ENCODE results near the gene ARHGEF6.

Gene ARHGEF6

DNA sequence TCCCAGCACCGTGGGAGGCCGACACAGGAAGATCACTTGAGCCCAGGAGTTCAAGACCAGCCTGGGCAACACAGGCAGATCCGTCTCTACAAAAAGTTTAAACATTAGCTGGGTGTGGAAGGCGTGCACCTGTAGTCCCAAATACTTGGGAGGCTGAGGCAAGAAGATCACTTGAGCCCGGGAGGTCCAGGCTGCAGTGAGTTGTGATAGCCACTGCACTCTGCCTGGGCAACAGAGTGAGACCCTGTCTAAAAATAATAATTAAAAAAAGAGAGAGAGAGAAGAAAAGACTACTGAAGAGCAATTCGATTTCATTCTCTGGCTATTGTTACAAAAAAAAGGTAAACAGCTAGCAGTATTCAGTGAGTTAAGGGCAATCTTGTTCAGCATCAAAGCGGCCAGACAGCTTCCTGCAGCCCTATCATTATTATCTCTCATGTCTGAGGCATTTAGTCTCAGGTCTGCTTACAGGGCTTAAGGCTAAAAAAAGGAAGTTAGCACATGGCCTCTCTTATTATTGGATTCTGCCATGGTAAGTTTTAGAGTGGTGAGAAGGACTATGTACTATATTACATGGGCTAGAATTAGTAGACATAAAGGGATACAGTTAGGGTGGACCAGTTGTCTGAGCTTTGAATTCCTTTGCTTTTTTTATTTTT, 37.9 kb downstream of the ARHGEF6 start:
- DNase-seq = no peak

DNA sequence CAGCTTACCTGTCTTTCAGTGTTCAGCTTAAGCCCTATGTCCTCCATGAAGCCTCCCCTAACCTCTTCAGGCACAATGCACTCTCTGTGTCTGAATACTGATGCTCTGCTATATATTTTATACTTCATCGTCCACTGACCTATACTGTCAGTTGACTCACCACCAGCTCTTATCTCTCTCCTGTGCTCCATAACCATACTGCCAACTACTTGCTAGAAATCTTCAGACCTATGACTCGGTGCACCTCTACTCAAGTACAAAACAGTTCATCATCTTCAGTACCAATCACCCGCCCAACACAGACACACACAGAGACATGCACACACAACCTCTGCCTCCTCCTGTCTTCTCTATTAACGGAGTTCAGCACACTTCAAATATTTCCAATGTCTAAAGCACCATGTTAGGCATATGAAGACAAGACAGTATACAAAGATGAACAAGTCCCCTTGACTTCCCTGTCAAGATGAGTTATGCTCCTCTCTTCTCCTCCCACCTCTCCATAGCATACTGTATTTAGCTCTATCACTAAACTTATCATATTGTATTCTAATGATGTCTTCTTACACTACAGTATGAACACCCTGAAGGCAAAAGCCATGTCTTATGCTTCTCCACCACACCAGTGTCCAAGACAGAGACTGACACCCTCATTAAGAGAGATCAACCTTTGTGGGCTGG, 42.5 kb downstream of the ARHGEF6 start:
- DNase-seq = no peak

DNA sequence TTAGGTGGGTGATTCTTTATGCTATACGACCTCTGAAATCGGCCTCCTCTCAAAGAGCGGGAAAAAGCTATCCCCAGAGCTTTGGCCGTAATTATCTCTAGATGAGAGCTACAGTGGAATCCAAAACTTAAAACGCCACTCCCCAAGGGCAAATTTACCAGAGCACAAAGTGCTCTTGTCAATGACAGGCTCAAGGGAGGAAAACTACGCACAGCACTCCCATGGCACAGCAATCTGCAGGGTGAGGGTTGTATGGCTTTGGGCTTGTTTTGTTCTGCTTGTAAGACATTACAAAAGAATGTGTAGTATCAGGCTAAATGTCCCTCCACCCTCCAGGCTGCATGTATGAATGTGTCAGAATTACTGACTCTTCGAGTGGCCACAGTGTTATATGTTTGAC, 44.0 kb downstream of the ARHGEF6 start:
- DNase-seq = no peak

DNA sequence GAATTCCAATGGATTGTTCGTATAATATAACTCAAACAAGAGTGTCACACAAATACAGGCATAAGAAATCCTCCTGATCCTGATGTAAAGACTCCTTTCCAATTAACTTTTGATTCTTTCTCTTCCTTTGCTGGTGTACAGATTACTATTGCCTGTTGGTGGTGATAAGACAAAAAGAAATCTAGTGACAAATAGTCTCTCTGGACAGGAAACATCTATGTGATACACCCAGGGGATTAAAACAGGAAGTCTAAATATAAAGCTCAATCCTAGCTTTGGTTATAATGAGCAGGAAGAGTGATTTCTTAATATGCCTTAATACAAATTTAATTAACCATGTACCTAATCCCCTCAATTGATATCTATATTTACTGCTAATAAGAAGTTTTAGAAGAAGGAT, 45.1 kb downstream of the ARHGEF6 start:
- DNase-seq = no peak

DNA sequence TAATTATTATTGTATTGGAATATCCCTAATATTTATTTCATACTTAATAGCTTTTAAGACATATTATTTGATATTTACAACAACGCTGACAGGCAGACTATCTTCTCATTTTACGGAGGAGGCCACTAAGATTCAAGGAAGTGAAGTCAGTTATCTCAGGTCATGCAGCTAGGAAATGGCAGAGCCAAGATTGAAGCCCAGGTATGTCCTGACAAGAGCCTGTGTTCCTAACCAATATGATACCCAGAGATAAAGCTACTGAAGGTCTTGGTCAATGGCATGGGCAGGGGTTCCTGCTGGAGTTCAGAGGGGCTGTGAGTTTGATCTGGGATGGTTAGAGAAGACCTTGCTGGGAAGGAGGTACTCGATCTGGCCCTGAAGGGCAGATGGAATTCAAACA, 47.1 kb downstream of the ARHGEF6 start:
- DNase-seq = no peak

DNA sequence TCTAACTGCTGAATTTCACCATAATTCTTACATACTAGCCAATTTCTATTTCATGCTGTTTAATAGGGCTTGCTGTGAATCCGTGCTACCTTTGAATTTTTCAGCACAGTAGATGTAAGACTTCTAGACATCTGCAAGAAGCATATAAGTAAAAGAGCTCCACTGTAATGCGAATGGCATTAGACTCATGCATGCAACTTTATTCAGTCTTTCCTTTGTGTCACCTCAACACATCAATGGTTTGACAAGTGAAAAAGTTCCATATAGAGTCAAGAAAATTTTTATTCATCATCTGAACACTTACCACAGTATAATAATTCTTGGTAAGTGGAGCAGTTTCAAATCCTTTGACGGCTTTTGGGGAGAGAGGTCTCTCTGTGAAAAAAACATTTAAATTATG, 48.9 kb downstream of the ARHGEF6 start:
- DNase-seq = no peak

DNA sequence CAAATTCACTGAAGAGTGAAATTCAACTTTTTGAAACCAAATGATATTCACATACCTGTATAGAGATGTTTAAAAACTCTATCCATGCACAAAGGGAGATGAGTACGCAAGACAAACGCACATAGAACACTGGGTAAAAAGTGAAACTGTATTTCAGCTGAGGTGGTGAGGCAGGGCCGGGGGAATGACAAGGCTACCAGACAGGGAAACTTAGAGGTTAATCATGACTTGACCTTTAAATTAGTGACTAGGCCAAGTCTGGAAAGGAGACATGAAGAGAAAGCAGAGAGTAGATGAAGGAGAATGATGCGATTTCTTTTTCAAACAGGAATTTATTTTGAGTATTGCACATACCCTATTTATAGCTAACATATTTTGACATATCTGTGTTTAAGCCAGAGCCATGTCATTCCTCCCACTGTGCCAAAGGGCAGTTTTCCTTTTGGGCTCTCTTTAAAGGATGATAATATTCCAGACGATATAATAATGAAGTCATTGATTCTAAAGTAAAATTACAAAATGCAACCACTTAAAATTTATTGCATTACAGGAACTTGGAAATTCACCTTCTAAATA, 49.4 kb downstream of the ARHGEF6 start:
- no peak for DNase-seq

DNA sequence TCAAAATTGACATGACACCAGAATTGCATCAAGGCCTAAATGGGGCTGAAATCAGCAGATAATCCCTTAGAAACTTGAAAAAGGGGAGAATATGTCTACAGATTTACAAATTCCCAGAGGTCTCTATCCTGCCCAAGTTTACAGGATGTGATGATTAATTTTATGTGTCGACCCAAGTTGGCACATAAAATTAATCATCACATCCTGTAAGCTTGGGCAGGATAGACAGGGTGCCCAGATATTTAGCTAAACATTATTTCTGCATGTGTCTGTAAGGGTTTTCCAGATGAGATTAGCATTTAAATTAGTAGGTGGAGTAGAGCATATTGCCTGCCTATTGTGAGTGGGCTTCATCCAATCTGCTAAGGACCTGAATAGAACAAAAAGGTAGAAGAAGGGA, 52.3 kb downstream of the ARHGEF6 start:
- DNase-seq = no peak

DNA sequence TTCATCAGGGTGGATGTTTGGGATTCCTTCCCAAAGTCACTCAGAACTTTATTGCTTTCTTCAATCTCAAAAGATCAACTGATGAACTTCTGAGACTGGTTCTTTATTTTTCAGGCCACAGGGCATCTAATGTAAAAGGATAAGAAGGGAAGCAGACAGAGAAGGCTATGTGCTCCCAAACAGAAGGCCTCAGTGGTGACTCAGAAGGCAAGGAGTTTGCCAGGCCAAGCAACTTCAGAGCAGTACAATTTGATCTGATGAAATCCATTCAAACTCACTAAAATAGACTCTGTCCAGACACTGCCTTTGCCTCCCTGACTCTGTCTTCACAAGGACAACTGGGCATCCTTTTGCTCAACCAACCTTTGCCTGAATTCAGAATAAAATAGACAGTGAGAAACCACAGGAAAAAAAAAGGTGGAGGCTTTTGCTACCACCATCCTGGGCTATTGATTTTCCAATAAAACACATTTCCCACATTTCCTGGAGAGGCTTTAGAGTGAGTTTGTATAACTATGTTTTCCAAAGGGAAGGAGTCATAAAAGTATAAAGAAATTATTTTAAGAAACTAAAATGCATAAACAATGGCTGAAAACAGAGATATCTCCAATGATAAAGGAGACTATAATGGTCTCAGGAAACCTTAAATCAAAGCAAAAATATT, 55.2 kb downstream of the ARHGEF6 start:
- DNase-seq = no peak

DNA sequence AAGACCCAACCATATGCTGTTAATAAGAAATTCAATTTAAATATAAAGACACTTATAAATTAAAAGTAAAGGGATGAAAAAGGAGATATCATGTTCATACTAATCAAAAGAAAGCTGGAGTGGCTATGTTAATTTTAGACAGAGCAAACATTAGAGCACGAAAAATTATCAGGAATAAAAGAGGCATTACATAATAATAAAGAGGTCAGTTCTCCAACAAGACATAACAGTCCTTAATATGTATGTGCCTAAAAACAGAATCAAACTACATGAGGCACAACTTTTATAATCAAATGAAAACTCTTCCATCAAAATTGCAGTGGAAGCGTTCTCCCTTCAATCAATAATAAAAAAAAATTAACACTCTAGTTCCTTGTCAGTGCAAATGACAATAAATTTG, 62.6 kb downstream of the ARHGEF6 start:
- no peak for DNase-seq

DNA sequence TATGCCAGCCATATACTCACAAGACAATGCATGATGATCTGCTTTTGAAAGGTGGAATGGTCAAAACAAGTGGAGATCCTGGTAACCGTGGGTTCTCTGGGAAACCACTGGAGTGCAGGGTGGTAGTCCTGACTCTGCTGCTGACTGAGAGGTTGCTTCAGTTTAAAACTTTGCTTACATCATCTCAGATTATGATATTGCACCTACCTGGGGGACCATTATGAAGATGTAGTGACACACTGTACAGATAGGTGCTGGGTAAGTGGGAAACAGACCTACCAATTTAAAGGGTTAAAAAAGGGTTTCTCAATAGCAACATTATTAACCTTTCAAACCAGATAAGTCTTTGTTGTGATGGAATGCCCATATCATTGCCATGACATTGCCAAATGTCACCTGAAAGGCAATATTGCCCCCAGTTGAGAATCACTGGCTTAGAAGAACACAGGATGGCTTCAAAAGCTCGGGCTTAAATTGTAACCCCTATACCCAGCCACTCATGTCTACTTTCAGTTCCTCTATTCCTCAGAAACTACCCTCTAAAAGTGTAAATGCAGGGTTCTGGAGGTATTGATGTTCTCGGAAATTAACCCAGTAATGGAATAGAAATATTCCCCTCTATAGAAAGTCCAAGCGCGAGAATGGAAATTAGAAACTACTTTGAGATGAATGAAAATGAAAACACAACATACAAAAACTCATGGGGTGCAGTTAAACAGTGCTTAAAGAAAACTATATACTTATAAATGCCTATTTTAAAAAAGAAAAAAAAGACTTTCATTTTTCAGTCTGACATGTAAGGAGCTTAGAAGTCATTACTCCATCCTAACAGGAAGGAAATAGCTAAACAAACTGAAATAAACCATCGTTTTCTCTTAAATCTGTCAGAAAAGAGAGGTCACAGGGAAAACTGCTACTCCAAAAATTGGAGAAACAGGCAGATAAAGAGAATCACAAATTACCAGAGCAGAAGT, 65.8 kb downstream of the ARHGEF6 start:
- no peak for DNase-seq

DNA sequence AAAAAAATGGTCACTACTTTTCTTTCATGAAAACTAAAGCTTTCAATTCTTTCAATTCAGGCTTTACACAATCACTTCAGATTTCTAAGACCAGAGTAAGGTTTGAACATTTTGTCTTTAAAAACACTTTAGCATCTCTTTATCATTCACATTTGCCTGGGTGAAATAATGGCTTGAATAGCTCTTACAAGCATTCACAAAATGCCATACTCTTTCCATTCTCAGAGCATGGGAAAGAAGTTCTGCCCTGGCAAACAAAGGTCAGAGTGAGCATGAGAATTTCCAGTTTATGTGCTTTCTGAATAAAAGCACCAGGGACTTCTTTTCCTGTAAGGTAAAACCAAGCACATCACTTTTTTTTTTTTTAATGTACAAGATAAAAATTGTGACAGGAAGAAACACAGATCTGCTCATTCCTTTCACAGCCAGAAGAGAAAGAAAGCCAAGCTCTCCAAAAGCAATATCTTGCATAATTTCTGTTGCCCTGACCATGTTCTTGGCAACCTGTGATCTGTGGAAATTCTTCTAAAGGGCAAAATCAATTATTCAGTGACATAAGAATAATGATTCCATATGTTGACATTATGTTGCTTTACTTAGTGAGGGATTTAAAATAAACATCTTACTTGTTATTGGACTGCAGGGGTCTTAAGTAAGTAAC, 68.0 kb downstream of the ARHGEF6 start:
- no peak for DNase-seq

DNA sequence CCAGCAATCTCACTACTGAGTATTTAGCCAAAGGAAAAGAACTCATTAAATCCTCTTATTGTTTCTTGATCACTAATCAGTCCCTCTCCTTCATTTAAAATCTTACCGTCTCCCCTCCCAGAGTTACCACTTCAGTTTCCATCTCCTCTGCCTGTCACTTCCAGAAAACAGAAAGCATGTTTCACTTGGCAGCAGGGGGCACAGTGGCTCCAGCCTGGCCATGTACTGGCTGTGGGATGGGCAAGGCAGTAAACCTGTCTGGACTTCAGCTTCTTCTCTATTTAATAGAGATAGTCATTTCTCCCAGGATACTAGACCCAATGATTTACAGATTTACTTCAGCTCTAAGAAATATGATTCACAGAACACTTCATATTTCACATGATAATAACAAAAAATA, 69.6 kb downstream of the ARHGEF6 start:
- DNase-seq = no peak

DNA sequence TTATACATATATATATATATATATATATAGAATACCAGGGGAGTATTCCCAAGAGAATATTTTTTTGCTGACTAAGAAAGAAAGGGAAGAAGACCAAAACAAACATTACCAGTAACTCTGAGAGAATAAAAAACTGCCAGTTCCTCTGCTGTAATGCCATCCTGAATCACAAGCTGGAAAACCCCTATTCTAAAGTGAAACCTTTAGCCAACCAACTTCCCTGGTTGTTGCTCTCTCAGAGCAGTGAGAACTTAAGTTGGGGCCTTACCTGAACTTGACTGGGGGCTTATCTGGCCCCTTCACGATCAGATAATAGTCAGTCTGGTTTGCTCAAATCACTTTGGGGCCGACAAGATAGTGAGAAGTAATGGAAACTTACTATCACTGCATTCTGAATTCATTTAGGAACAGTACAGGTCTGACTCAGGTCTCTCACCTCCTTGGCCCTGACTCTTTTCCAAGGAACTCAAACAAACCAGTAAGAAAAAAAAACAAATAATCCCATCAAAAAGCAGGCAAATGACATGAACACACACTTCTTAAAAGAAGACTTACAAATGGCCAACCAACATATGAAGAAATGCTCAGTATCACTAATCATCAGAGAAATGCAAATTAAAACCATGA, 70.3 kb downstream of the ARHGEF6 start:
- peak; percentile 62 for DNase-seq

DNA sequence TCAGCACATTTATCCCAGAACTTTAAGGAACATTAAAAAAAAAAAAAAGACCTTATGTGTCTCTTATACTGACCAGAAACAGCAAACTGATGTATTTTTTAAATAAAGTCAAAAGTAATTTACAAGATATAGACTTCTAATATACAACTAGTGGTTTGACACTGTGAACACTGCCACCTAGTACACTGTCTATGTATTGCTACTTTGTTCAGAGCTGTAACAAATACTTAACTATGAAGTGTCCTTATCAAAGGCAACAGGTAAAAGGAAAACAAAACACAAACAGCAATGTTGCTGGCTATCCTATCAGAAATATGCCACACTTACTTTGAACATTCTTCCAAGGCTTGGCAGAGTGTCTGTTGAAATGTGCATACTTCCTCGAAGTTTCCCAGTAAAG, 72.4 kb downstream of the ARHGEF6 start:
- no peak for DNase-seq

DNA sequence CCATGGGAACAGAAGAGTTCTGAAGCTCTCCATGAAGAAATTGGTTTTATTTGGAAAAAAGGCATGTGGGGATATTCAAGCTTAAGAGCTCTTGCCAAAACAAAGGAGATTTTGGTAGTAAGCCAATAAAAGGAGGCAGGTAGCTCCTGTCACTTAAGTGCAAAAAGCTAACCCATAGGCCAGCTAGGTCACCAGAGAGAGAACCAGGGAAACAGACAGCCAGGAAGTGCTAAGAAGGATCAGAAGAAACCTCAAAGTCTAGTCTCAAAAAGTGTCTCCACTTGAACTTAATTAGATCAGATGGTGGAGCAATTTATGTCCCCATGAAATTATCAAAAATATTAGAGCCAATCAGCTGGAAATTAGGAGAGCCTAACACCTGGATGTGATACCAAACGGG, 83.6 kb downstream of the ARHGEF6 start:
- no peak for DNase-seq

DNA sequence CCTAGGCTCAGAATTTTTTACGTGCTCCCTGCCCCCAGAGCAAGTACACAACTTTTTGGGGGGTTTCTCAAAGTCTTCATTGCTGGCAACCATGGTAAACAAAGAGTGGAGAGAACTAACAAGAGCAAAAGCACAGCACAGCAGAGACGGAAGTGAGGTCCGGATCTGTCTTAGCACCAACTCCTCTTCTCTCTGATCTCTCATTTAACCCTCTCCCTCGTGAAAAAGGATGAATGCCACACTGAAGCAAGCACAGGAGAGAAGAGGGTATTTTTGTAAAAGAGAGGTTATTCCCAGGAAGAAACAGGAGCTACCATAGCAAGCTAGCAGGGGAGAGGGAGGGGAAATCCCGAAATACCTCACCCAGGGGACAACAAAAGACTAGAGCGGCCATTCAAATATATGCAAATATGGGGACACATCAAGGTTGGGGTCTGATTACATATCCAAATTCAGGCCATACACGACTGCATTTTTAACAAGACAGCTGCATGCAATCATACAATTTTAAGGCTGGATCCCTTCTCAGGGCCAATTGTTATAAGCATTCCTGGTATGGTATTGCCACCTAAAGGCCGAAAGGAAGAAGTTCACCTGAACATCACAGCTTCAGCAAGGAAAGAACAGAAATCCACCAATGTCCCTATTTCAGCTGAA, 86.2 kb downstream of the ARHGEF6 start:
- peak; percentile 71 for DNase-seq

DNA sequence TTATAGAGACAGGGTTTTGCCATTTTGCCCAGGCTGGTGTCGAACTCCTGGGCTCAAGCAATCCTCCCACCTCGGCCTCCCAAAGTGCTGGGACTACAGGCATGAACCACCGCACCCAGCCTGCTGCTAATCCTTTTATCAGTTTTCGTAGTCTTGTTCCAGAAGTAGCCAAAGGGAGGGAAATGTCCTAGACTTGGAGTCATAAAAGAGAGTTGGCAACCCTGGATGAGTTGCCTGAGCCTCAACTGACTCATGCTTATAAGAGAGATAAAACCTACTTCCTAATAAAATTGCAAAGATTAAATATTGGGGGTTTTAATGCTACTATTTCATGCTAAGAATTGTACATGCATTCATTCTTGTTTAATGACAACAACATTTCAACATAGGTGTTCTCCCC, 88.5 kb downstream of the ARHGEF6 start:
- no peak for DNase-seq

DNA sequence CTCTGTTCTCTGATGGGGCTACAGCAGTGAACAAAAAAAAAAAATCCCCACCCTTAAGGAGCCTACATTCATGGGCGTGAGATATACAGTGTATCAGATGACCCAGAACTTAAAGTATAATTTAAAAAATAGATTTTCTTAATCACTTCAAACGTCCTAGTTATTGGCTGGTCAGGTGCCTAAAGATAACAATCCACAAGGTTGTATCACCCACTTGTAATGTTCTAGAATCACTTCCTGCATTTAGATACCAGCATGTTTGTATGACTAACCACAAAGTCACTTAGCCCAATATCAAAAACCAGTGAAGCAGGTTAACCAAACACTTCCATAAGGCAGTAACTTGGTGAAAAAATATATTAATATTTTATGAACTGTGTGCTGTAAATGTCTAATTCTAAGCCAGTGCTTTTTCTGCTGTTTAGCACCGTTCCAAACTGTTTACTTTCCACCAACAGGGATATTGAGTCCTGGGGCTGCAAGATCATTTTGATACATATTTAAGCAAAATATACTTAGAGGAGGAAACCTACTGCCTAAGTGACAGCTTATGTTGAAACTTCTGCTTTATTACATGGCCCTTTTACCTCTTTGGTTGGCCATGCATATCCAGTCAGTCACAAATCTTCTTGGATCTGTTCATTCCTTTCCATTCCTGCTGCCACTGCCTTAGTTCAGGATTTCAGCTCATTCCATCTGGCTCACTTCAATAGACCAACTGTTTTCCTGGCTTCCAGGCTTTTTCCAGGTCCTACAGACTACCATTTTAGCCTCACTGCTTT, 89.5 kb downstream of the ARHGEF6 start:
- peak; percentile 51 for DNase-seq

DNA sequence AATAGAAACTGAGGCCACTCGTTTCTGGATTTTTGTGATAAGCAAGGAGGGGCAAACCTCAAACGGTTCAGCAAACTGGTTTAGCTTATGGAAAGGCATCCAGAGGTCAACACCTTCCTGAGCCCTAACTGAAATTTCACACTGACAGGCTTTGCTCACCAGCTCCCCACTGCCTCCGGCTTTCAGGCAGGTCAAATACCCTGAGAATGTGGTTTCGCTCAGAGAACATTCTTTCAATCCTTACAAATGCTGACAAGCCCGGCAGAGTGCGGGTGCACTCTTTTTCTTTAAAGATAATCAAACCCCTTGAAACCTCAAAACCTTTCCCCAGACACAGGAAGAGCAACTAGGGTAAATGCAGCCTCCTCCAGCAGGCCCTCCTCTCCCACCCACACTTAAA, 91.3 kb downstream of the ARHGEF6 start:
- peak; percentile 29 for DNase-seq
